A673 (cell line): ENCODE data around the gene LRRC32.

ENCODE experiments used
- EZH2 ChIP-seq: fragments of 200-600 bp; sonication (generic); IDR thresholded peaks from 2 replicates; pipeline ENCODE4 v1.6.1; 2017; ENCODE audit warnings: borderline replicate concordance, low read depth, mild to moderate bottlenecking, mixed read lengths, antibody characterized with exemption, low read length; ENCODE audit not compliant: poor library complexity, severe bottlenecking
- TF ChIP-seq, protein P1 (sequence below): fragments of 300-800, 200-600 bp; sonication (generic); conservative IDR thresholded peaks from 2 replicates; pipeline ENCODE4 v1.5.1; 2017; ENCODE audit warnings: low read depth, mild to moderate bottlenecking, antibody characterized with exemption, low read length, moderate library complexity, mixed read lengths

DNA sequence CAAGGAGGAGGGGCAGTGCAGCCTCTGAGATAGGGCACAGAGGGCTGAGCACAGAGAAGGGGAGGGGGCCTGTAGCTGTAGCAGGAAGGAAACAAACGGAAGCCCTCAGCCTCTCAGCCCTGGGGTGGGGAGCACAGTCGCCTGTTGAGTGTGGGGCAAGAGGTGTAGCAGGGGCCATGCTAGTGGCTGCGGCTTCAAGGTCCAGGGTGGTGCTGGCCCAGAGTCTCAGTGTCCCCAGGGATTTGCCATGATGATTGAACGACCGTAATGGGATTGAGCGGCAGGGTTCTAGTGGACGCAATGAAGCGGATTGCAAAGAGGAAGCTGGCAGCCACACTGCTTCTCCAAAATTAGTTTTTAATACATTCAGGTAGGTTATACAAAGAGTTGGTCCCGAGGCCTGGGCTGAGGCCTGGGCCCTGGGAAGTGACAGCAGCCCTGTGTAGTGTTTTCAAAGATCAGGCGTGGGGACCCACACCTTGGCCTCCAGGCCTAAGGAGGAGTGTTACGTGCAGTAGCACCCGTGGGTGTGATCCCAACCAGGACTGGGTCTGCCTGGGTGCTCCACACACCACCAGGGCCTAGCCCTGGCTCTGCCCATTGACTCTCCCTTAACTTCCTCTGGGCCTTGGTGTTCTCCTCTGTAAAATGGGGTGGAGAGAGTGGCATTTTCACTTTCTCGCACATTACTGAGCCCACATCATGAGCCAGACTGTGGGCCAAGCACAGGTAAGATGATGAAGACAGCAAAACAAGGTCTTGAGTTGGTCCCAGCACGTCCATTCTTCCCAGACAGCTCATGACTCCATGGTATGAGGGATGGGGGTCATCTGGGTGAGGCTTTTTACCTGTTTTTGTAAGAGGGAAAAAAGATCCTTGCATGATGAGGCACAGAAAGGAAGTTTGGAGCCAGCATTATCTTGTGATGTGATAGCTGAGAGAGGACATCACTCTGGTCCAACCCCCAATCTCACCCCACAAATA is 13.1 kb downstream of the LRRC32 start:
- TF ChIP-seq, protein P1, sequence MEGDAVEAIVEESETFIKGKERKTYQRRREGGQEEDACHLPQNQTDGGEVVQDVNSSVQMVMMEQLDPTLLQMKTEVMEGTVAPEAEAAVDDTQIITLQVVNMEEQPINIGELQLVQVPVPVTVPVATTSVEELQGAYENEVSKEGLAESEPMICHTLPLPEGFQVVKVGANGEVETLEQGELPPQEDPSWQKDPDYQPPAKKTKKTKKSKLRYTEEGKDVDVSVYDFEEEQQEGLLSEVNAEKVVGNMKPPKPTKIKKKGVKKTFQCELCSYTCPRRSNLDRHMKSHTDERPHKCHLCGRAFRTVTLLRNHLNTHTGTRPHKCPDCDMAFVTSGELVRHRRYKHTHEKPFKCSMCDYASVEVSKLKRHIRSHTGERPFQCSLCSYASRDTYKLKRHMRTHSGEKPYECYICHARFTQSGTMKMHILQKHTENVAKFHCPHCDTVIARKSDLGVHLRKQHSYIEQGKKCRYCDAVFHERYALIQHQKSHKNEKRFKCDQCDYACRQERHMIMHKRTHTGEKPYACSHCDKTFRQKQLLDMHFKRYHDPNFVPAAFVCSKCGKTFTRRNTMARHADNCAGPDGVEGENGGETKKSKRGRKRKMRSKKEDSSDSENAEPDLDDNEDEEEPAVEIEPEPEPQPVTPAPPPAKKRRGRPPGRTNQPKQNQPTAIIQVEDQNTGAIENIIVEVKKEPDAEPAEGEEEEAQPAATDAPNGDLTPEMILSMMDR: no peak
- TF ChIP-seq EZH2: no peak
